Astrocyte (in vitro differentiated cells and primary cell): ENCODE measurements around the gene TMC2. TPM values are rescaled to one million over a fixed set of nuclear protein-coding genes. Genes with fewer than 3 reads are reported as not detected.

ENCODE experiments used
- DNase-seq: peaks from one replicate; pipeline ENCODE4 v3.0.0-alpha.2; 2010; ENCODE audit warnings: low read depth
- FAIRE-seq: peaks from 2 replicates; lab custom pipeline; 2011; peaks lifted over from hg19 to GRCh38; lab: Jason Lieb, UNC
- H2AFZ ChIP-seq: 2 replicates; pipeline ENCODE4 v1.6.0; 2012; ENCODE audit warnings: low read depth, low read length, inconsistent platforms
- H3K27ac ChIP-seq: 2 replicates; pipeline ENCODE4 v1.5.1; 2011; ENCODE audit warnings: low read depth, low read length, inconsistent platforms
- H3K27me3 ChIP-seq: 2 replicates; pipeline ENCODE4 v1.6.0; 2011; ENCODE audit warnings: low read length, inconsistent platforms; ENCODE audit not compliant: insufficient read depth
- H3K36me3 ChIP-seq: 2 replicates; pipeline ENCODE4 v1.5.1; 2011; ENCODE audit warnings: low read length, inconsistent platforms; ENCODE audit not compliant: insufficient read depth
- H3K4me1 ChIP-seq: 2 replicates; pipeline ENCODE4 v1.5.1; 2011; ENCODE audit warnings: low read length, inconsistent platforms; ENCODE audit not compliant: insufficient read depth
- H3K4me2 ChIP-seq: 2 replicates; pipeline ENCODE4 v1.6.0; 2012; ENCODE audit warnings: low read length, inconsistent platforms
- H3K4me3 ChIP-seq: 2 replicates; pipeline ENCODE4 v1.5.1; 2011; ENCODE audit warnings: low read depth, mild to moderate bottlenecking, low read length, inconsistent platforms; ENCODE audit not compliant: insufficient read depth
- H3K79me2 ChIP-seq: 2 replicates; pipeline ENCODE4 v1.6.0; 2012; ENCODE audit warnings: mild to moderate bottlenecking, low read length, inconsistent platforms; ENCODE audit not compliant: insufficient read depth
- H3K9ac ChIP-seq: 2 replicates; pipeline ENCODE4 v1.6.0; 2012; ENCODE audit warnings: mild to moderate bottlenecking, low read length, inconsistent platforms
- H3K9me3 ChIP-seq: 2 replicates; pipeline ENCODE4 v1.5.1; 2012; ENCODE audit warnings: low read depth, mild to moderate bottlenecking, low read length, inconsistent platforms; ENCODE audit not compliant: insufficient read depth
- H4K20me1 ChIP-seq: 2 replicates; pipeline ENCODE4 v1.6.0; 2012; ENCODE audit warnings: low read length, inconsistent platforms; ENCODE audit not compliant: insufficient read depth
- H3K27ac Mint-ChIP-seq: one replicate; pipeline ENCODE4 v1.8.0; 2021; ENCODE audit warnings: mild to moderate bottlenecking, mixed read lengths; ENCODE audit not compliant: unreplicated experiment
- H3K27me3 Mint-ChIP-seq: one replicate; pipeline ENCODE4 v1.8.0; 2021; ENCODE audit warnings: low read depth, mixed read lengths; ENCODE audit not compliant: unreplicated experiment
- H3K36me3 Mint-ChIP-seq: one replicate; pipeline ENCODE4 v1.8.0; 2021; ENCODE audit warnings: low read depth, mixed read lengths; ENCODE audit not compliant: unreplicated experiment
- H3K4me1 Mint-ChIP-seq: one replicate; pipeline ENCODE4 v1.8.0; 2021; ENCODE audit warnings: low read depth, mixed read lengths; ENCODE audit not compliant: unreplicated experiment
- H3K4me3 Mint-ChIP-seq: one replicate; pipeline ENCODE4 v1.8.0; 2021; ENCODE audit warnings: mild to moderate bottlenecking, moderate library complexity, mixed read lengths; ENCODE audit not compliant: unreplicated experiment
- H3K9me3 Mint-ChIP-seq: one replicate; pipeline ENCODE4 v1.8.0; 2021; ENCODE audit warnings: mild to moderate bottlenecking, mixed read lengths; ENCODE audit not compliant: unreplicated experiment
- EZH2 ChIP-seq: IDR thresholded peaks from 2 replicates; pipeline ENCODE4 v1.6.1; 2012; ENCODE audit warnings: mild to moderate bottlenecking, low read length, inconsistent platforms; ENCODE audit not compliant: insufficient read depth
- total RNA-seq: library from RNA; stranded (reverse); gene quantifications from 2 replicates; pipeline ENCODE4 v1.2.1, GENCODE V29; 2021
- TF ChIP-seq, protein P1 (sequence below): IDR thresholded peaks from 2 replicates; pipeline ENCODE4 v1.5.1; 2011; ENCODE audit warnings: low read depth, mild to moderate bottlenecking, inconsistent platforms, low read length, moderate library complexity; ENCODE audit not compliant: insufficient read depth

The TMC2 gene
- total RNA-seq, 1 donor from 2014 or later = not detected

DNA sequence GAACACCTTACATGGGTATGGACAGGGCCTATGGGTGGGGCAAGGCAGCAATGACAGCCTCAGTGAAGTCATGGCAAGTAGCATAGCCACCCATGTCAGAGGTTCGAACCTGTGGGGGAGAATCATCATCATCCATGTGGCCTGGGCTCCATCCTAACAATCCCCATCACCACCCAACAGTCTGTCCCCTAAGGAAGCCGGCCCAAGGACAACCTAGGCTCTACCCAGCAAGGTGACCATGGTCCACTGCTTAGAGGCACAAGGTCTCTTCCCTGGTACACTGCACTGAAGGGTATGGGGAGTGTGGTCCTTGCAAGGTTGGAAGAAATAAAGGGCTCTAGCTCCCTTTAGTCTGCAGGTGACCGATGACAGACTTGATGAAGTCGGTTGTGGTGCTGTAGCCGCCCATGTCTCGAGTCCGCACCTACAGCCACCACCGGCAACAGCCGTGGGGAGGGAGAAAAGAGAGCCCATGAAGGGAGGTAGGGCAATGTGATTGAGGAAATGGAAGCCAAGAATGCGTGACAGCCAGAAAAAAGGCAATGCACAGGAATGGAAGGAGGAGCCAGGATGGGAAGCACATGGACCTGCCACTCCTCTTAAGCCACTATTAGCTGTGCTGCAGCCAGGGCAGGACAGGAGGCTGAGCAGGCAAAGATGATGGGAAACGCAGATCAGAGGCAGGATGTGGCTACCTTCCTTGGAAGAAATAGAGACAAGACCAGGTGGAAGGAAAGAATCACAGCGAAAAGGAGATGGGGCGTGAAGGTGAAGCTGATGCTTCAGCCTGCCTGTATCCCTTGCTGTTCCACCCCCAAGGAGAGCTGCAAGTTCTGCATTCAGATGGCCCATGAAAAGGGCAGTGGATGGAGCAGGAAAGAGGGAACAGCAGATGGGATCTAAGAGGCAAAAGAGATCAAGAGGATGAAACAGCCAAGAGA, 122.3 kb downstream of the TMC2 start:
- TF ChIP-seq, protein P1, sequence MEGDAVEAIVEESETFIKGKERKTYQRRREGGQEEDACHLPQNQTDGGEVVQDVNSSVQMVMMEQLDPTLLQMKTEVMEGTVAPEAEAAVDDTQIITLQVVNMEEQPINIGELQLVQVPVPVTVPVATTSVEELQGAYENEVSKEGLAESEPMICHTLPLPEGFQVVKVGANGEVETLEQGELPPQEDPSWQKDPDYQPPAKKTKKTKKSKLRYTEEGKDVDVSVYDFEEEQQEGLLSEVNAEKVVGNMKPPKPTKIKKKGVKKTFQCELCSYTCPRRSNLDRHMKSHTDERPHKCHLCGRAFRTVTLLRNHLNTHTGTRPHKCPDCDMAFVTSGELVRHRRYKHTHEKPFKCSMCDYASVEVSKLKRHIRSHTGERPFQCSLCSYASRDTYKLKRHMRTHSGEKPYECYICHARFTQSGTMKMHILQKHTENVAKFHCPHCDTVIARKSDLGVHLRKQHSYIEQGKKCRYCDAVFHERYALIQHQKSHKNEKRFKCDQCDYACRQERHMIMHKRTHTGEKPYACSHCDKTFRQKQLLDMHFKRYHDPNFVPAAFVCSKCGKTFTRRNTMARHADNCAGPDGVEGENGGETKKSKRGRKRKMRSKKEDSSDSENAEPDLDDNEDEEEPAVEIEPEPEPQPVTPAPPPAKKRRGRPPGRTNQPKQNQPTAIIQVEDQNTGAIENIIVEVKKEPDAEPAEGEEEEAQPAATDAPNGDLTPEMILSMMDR = no peak
- TF ChIP-seq EZH2 = no peak
- Histone ChIP-seq H3K79me2 (peaks cover 48% of the 10 kb centered on the region), H3K9ac (no peak overlapping the region), H3K4me3 (no peak overlapping the region), H2AFZ (no peak overlapping the region), H3K4me1 (peaks cover 20% of the 10 kb centered on the region), H3K9me3 (no peaks in the 10 kb centered on the region), H4K20me1 (peaks cover 61% of the 10 kb centered on the region), H3K4me2 (no peak overlapping the region), H3K27me3 (no peaks in the 10 kb centered on the region), H3K36me3 (peaks cover 63% of the 10 kb centered on the region), H3K27ac (no peak overlapping the region)
- Mint-ChIP-seq H3K4me3 (peak overlapping the region; percentile 35), H3K36me3 (peaks cover 43% of the 10 kb centered on the region), H3K27me3 (no peaks in the 10 kb centered on the region), H3K27ac (no peak overlapping the region), H3K9me3 (no peaks in the 10 kb centered on the region), H3K4me1 (peaks cover 22% of the 10 kb centered on the region)
- DNase-seq (no peak), FAIRE-seq (no peak)

DNA sequence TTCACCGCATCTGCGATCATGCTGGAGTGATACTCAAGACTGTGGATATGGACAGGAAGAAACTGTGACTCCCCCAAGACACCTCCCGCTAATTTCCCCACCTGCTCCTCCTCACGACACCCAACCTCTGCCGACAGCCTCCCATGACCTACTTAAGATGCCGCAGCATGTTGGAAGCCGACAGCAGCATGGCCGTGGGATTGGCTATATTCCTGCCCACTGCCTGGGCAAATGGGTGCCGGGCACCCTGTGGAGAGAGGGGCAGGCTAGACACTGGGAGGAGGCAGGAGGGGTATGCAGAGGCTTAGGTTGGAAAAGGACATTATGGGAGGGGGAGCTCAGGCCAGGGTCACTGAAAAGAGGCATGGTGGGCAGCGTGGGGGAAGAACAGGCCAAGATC, 123.2 kb downstream of the TMC2 start:
- Mint-ChIP-seq H3K27ac (no peak overlapping the region), H3K9me3 (no peaks in the 10 kb centered on the region)

More for the DNA sequence above, 123.2 kb downstream of the TMC2 start:
- Histone ChIP-seq H3K4me2 (no peak overlapping the region), H3K36me3 (peaks cover 57% of the 10 kb centered on the region), H3K79me2 (peaks cover 43% of the 10 kb centered on the region), H4K20me1 (peaks cover 52% of the 10 kb centered on the region), H3K9ac (no peak overlapping the region), H3K27ac (no peak overlapping the region), H3K9me3 (no peaks in the 10 kb centered on the region), H3K4me3 (no peak overlapping the region), H3K4me1 (peaks cover 16% of the 10 kb centered on the region), H2AFZ (no peak overlapping the region), H3K27me3 (no peaks in the 10 kb centered on the region)
- FAIRE-seq = no peak
- Mint-ChIP-seq H3K4me1 (peaks cover 16% of the 10 kb centered on the region), H3K36me3 (peaks cover 35% of the 10 kb centered on the region), H3K27me3 (no peaks in the 10 kb centered on the region), H3K4me3 (no peak overlapping the region)
- TF ChIP-seq EZH2 = no peak
- TF ChIP-seq, protein P1 = no peak
- no peak for DNase-seq
